Measurements from ENCODE around the gene PFN2. TPM values are rescaled to one million over a fixed set of nuclear protein-coding genes. Genes with fewer than 3 reads are reported as not detected.

Gene PFN2
- polyA plus RNA-seq (2011; rRNA removed) = 467 and 659 TPM in 2 replicates
- polyA minus RNA-seq (2011; rRNA and poly(A)+ RNA removed) = 170 and 281 TPM in 2 replicates

GRCh38 chr3:149970716-149971402 lies at the start of gene PFN2:
Gene PFN2, minus strand, starts transcription at chr3:149970895. Its CDS starts 39 bp downstream, at chr3:149970856.
- peak within 1 kb of the TSS; percentile 78 for H3K4me3 ChIP-seq (ENCODE audit: low read depth, low read length)
- peak within 1 kb of the TSS; percentile 80 for H3K27ac ChIP-seq (ENCODE audit: low read depth, low read length)
- no peaks in the 10 kb centered on the region for H3K27me3 ChIP-seq (ENCODE audit: control insufficient read depth, insufficient read depth, low read length)
- CTCF ChIA-PET = interaction anchor here (1.5 to 4.0 kb wide), 2 partner anchors 34 to 213 kb away, joined by 4 to 18 read pairs; no protein-coding TSS in a partner anchor
- peak; percentile 38 for DNase-seq (ENCODE audit: low read depth, low spot score)
- POLR2A ChIA-PET = interaction anchor here (0.5 to 2.7 kb wide), 9 partner anchors 33 to 438 kb away, joined by 3 to 17 read pairs (median 4); no protein-coding TSS in a partner anchor
- H3K9me3 ChIP-seq (ENCODE audit: control insufficient read depth, insufficient read depth, low read length) = no peaks in the 10 kb centered on the region
- no peak for TF ChIP-seq CTCF (IDR thresholded peaks at IDR 0.05; ENCODE audit: low read depth, low read length)

GRCh38 chr3:150015901-150016300 lies 45.2 kb upstream of the PFN2 start:
- CTCF ChIA-PET = interaction anchor here (0.6 kb wide), 1 partner anchor 215 kb away, joined by 3 read pairs; no protein-coding TSS in a partner anchor
- no peak for DNase-seq (ENCODE audit: low read depth, low spot score)
- Histone ChIP-seq H3K27ac (ENCODE audit: low read depth, low read length) (no peak overlapping the region), H3K27me3 (ENCODE audit: control insufficient read depth, insufficient read depth, low read length) (no peaks in the 10 kb centered on the region), H3K9me3 (ENCODE audit: control insufficient read depth, insufficient read depth, low read length) (no peaks in the 10 kb centered on the region), H3K4me3 (ENCODE audit: low read depth, low read length) (no peak overlapping the region)
- no peak for TF ChIP-seq CTCF (IDR thresholded peaks at IDR 0.05; ENCODE audit: low read depth, low read length)
- POLR2A ChIA-PET = no interaction called here

GRCh38 chr3:150014782-150015181 lies 44.1 kb upstream of the PFN2 start:
- Histone ChIP-seq H3K27me3 (ENCODE audit: control insufficient read depth, insufficient read depth, low read length) (no peaks in the 10 kb centered on the region), H3K4me3 (ENCODE audit: low read depth, low read length) (no peak overlapping the region), H3K27ac (ENCODE audit: low read depth, low read length) (no peak overlapping the region), H3K9me3 (ENCODE audit: control insufficient read depth, insufficient read depth, low read length) (no peaks in the 10 kb centered on the region)
- TF ChIP-seq CTCF (IDR thresholded peaks at IDR 0.05; ENCODE audit: low read depth, low read length) = no peak
- CTCF ChIA-PET = no interaction called here
- POLR2A ChIA-PET = no interaction called here
- no peak for DNase-seq (ENCODE audit: low read depth, low spot score)

- Histone ChIP-seq H3K9me3 (ENCODE audit: control insufficient read depth, insufficient read depth, low read length) (no peaks in the 10 kb centered on the region), H3K27ac (ENCODE audit: low read depth, low read length) (no peak overlapping the region), H3K27me3 (ENCODE audit: control insufficient read depth, insufficient read depth, low read length) (no peaks in the 10 kb centered on the region), H3K4me3 (ENCODE audit: low read depth, low read length) (no peak overlapping the region)
- ChIA-PET CTCF (interaction anchor here (0.9 kb wide), 1 partner anchor 20 kb away, joined by 3 read pairs; no protein-coding TSS in a partner anchor), POLR2A (no interaction called here)
- no peak for TF ChIP-seq CTCF (IDR thresholded peaks at IDR 0.05; ENCODE audit: low read depth, low read length)
- DNase-seq (ENCODE audit: low read depth, low spot score) = no peak
Measured at GRCh38 chr3:150013801-150014200, 43.1 kb upstream of the PFN2 start.

GRCh38 chr3:150006794-150007193 lies 36.1 kb upstream of the PFN2 start:
- TF ChIP-seq CTCF (IDR thresholded peaks at IDR 0.05; ENCODE audit: low read depth, low read length) = no peak
- CTCF ChIA-PET = no interaction called here
- Histone ChIP-seq H3K4me3 (ENCODE audit: low read depth, low read length) (no peak overlapping the region), H3K27ac (ENCODE audit: low read depth, low read length) (no peak overlapping the region), H3K27me3 (ENCODE audit: control insufficient read depth, insufficient read depth, low read length) (no peaks in the 10 kb centered on the region), H3K9me3 (ENCODE audit: control insufficient read depth, insufficient read depth, low read length) (no peaks in the 10 kb centered on the region)
- DNase-seq (ENCODE audit: low read depth, low spot score) = no peak
- POLR2A ChIA-PET = no interaction called here
